ENCODE data around the gene TPSB2.
"Not testable (repeated sequence)": the region's sequence is repeated elsewhere in the genome, so short reads cannot be mapped to it uniquely, and the experiment has no call there.

The TPSB2 gene

GRCh38 chr16:1200014-1200627 is 29.9 kb downstream of the TPSB2 start:
- DNase-seq (ENCODE audit: low read depth in 3 of 3), result no peak

GRCh38 chr16:1199347-1200013 is 30.5 kb downstream of the TPSB2 start:
- DNase-seq (ENCODE audit: low read depth in 3 of 3), result no peak

- DNase-seq (ENCODE audit: low read depth in 3 of 3), result not testable (repeated sequence)
Measured at GRCh38 chr16:1198671-1199346, 31.2 kb downstream of the TPSB2 start.

GRCh38 chr16:1198194-1198593 is 31.8 kb downstream of the TPSB2 start:
- no peak for DNase-seq (ENCODE audit: low read depth in 3 of 3)

- no peak for DNase-seq (ENCODE audit: low read depth in 3 of 3)
Measured at GRCh38 chr16:1197237-1197866, 32.6 kb downstream of the TPSB2 start.

- DNase-seq (ENCODE audit: low read depth in 3 of 3), result no peak
Measured at GRCh38 chr16:1196494-1196893, 33.5 kb downstream of the TPSB2 start.

- DNase-seq (ENCODE audit: low read depth in 3 of 3), result no peak
Measured at GRCh38 chr16:1195393-1195666, 34.7 kb downstream of the TPSB2 start.

- DNase-seq (ENCODE audit: low read depth in 3 of 3), result no peak
Measured at GRCh38 chr16:1194665-1195392, 35.2 kb downstream of the TPSB2 start.

GRCh38 chr16:1193825-1194581 is 36.0 kb downstream of the TPSB2 start:
- DNase-seq (ENCODE audit: low read depth in 3 of 3), result no peak

- no peak for DNase-seq (ENCODE audit: low read depth in 3 of 3)
Measured at GRCh38 chr16:1193143-1193824, 36.7 kb downstream of the TPSB2 start.

GRCh38 chr16:1192384-1193073 is 37.5 kb downstream of the TPSB2 start:
- DNase-seq (ENCODE audit: low read depth in 3 of 3), result no peak

GRCh38 chr16:1190789-1191188 is 39.2 kb downstream of the TPSB2 start:
- DNase-seq (ENCODE audit: low read depth in 3 of 3), result not testable (repeated sequence)

- no peak for DNase-seq (ENCODE audit: low read depth in 3 of 3)
Measured at GRCh38 chr16:1189455-1189854, 40.5 kb downstream of the TPSB2 start.

- peak in 2 of 3 experiments; percentile 5 to 20 for DNase-seq (ENCODE audit: low read depth in 3 of 3)
Measured at GRCh38 chr16:1188432-1189189, 41.4 kb downstream of the TPSB2 start.

- DNase-seq (ENCODE audit: low read depth in 3 of 3), result not testable (repeated sequence)
Measured at GRCh38 chr16:1185460-1186207, 44.4 kb downstream of the TPSB2 start.

GRCh38 chr16:1184980-1185379 is 45.0 kb downstream of the TPSB2 start:
- DNase-seq (ENCODE audit: low read depth in 3 of 3), result no peak

- DNase-seq (ENCODE audit: low read depth in 3 of 3), result no peak
Measured at GRCh38 chr16:1184156-1184868, 45.7 kb downstream of the TPSB2 start.
